Measurements from ENCODE around the gene ELF5.

The ELF5 gene

GRCh38 chr11:34521265-34521664, 7.7 kb upstream of the ELF5 start:
- no peak for DNase-seq

- DNase-seq = no peak
Observed at GRCh38 chr11:34519595-34520235, 6.1 kb upstream of the ELF5 start.

GRCh38 chr11:34516247-34517040, 2.9 kb upstream of the ELF5 start:
- no peak for DNase-seq

GRCh38 chr11:34514597-34514996, 1.0 kb upstream of the ELF5 start:
- no peak for DNase-seq

- DNase-seq = peak; percentile 62
Observed at GRCh38 chr11:34512840-34513681, 533 bp downstream of the ELF5 start.

- DNase-seq = no peak
Observed at GRCh38 chr11:34510673-34511072, 2.9 kb downstream of the ELF5 start.

- no peak for DNase-seq
Observed at GRCh38 chr11:34510218-34510617, 3.4 kb downstream of the ELF5 start.

- no peak for DNase-seq
Observed at GRCh38 chr11:34509336-34509876, 4.2 kb downstream of the ELF5 start.

GRCh38 chr11:34508524-34508923, 5.1 kb downstream of the ELF5 start:
- no peak for DNase-seq

GRCh38 chr11:34507610-34508009, 6.0 kb downstream of the ELF5 start:
- no peak for DNase-seq

GRCh38 chr11:34507156-34507555, 6.4 kb downstream of the ELF5 start:
- no peak for DNase-seq

- no peak for DNase-seq
Observed at GRCh38 chr11:34505874-34506273, 7.7 kb downstream of the ELF5 start.

- DNase-seq = no peak
Observed at GRCh38 chr11:34502949-34503348, 10.6 kb downstream of the ELF5 start.

GRCh38 chr11:34501949-34502348, 11.6 kb downstream of the ELF5 start:
- DNase-seq = no peak

- DNase-seq = no peak
Observed at GRCh38 chr11:34501500-34501899, 12.1 kb downstream of the ELF5 start.

GRCh38 chr11:34499719-34500500, 13.7 kb downstream of the ELF5 start:
- DNase-seq = no peak

- no peak for DNase-seq
Observed at GRCh38 chr11:34495724-34496377, 17.7 kb downstream of the ELF5 start.

- DNase-seq = no peak
Observed at GRCh38 chr11:34495239-34495723, 18.3 kb downstream of the ELF5 start.

GRCh38 chr11:34493926-34494595, 19.5 kb downstream of the ELF5 start:
- no peak for DNase-seq

- DNase-seq = no peak
Observed at GRCh38 chr11:34493468-34493867, 20.1 kb downstream of the ELF5 start.

- DNase-seq = peak; percentile 58
Observed at GRCh38 chr11:34492806-34493414, 20.7 kb downstream of the ELF5 start.

All from activated CD4-positive, alpha-beta T cell treated with anti-CD3 and anti-CD28 coated beads, Interleukin-2, Interleukin-6, amounts not matched to agents 100 ng/mL and 50 ng/mL, durations not matched to agents 16 hours and 8 hours (primary cell).